GM18502 (cell line): ENCODE results near the gene POTEM.
"Not testable (repeated sequence)": the region's sequence is repeated elsewhere in the genome, so short reads cannot be mapped to it uniquely, and the experiment has no call there.

Source experiments
- ATAC-seq: cut with Tn5 transposase; IDR thresholded peaks from one replicate; pipeline ENCODE4 v1.9.1; 2021; ENCODE audit warnings: mild to moderate bottlenecking; ENCODE audit not compliant: unreplicated experiment, poor library complexity

Gene POTEM

GRCh38 chr14:19036811-19037382, 69.7 kb downstream of the POTEM start:
- not testable (repeated sequence) for ATAC-seq

- ATAC-seq, result not testable (repeated sequence)
Measured at GRCh38 chr14:19038060-19038664, 70.9 kb downstream of the POTEM start.

- not testable (repeated sequence) for ATAC-seq
Measured at GRCh38 chr14:19038785-19039184, 71.6 kb downstream of the POTEM start.

GRCh38 chr14:19043384-19043783, 76.2 kb downstream of the POTEM start:
- ATAC-seq, result not testable (repeated sequence)
